ENCODE results near the gene HPCAL1.
"Not testable (repeated sequence)": the region's sequence is repeated elsewhere in the genome, so short reads cannot be mapped to it uniquely, and the experiment has no call there.

The HPCAL1 gene

DNA sequence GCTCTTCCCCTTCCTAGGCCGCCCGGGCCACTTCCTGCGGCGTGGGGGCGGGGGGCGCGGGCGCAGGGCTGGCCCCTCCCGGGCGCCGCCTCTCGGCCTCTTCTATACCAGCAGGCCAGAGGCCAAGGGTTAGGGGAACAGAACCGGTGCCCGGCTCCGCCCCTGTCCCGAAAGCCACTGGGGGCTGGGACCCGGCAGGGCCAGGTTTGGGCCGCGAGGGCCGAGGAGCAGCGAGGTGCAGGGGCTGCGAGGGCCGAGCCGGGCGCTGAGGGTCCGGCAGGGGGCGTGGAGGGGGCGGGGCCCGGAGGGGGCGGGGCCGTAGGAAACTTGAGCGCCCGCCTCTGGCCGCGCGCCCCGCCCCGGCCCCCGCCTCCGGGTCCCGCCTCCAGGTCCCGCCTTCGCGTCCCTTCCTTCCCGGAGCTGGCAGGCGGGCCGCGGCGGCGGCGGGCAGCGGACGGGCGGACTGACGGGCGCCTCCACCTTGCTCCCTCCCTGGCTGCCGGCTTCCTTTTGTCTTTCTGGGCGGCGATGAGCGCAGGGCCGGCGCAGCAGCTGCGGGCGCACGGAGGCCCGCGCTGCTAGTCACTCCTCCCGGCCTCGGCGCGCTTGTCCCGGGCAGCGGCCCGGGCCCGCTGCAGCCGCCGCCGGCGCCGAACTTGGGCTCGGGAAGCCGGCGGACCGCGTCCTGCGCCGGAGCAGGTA is at the start of gene HPCAL1:
HPCAL1 (plus strand) TSS at position 426 of the 702 bp plus-strand sequence. CDS start 116,854 bp downstream, outside the sequence.
- DNase-seq (ENCODE audit: low spot score in 2 of 2): peak; percentile 93 to 95
- Histone ChIP-seq H3K27me3 (ENCODE audit: low read depth) (no peaks in the 10 kb centered on the region), H3K36me3 (replicated peaks) (no peaks in the 10 kb centered on the region), H3K9me3 (no peaks in the 10 kb centered on the region), H3K4me3 (peak within 1 kb of the TSS; percentile 68), H3K4me1 (peaks cover 17% of the 10 kb centered on the region)
- in situ Hi-C loops (cut with MboI; ENCODE audit: low sequenced_read_pairs): no loop called here

- Histone ChIP-seq H3K9me3 (peaks cover 3% of the 10 kb centered on the region; the same call in 1 of the 2 replicates), H3K4me1 (no peaks in the 10 kb centered on the region), H3K27me3 (ENCODE audit: low read depth) (no peaks in the 10 kb centered on the region), H3K4me3 (no peak overlapping the region), H3K36me3 (replicated peaks) (no peaks in the 10 kb centered on the region)
- DNase-seq (ENCODE audit: low spot score in 2 of 2): no peak
- in situ Hi-C loops (cut with MboI; ENCODE audit: low sequenced_read_pairs): no loop called here
Measured at GRCh38 chr2:10253596-10254372, 48.9 kb upstream of the HPCAL1 start.

DNA sequence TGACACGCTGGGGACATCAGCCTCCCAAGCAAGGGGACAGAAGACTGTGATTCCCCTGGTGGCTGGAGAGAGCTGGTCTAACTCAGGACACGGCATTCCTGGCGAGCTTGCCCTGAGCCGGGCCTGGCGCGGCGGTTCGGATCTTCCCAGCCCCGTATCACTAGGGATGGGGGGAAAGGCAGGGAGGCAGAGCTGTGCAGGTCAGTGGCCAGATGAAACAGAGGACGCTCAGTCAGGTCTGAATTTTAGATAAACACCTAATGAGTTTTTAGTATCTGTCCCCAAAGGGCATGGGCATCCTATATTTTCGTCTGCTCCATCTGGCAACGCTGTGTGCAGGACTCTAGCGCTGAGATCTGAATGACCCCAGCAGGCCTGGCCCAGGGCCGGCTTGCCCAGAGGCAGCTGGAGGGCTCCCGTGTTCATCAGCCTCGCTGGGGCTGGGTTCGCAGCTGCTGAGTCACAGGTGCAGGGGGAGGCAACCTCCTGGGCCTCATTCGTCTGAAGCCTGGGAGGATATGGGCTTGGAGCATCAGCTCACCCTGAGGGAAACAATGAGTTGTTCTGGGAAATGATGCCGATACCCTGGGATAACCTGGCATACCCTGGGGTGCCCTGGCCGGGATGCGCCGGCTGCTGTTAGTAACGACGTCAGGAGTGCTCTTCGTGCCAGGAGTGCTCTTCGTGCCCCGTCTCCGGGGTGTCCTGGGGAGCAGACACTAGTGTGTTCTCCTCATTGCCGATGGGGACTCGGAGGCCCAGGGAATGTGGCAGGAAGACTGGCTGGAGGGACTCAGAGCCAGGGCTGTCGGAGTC is 48.1 kb upstream of the HPCAL1 start:
- Histone ChIP-seq H3K9me3 (peaks cover under 1% of the 10 kb centered on the region; the same call in 1 of the 2 replicates), H3K4me3 (no peak overlapping the region), H3K36me3 (replicated peaks) (no peaks in the 10 kb centered on the region), H3K4me1 (no peaks in the 10 kb centered on the region), H3K27me3 (ENCODE audit: low read depth) (no peaks in the 10 kb centered on the region)
- no peak for DNase-seq (ENCODE audit: low spot score in 2 of 2)
- in situ Hi-C loops (cut with MboI; ENCODE audit: low sequenced_read_pairs): no loop called here

GRCh38 chr2:10255189-10256030 is 47.3 kb upstream of the HPCAL1 start:
- no peaks in the 10 kb centered on the region; the same call in 1 of the 2 replicates for H3K4me1 ChIP-seq
- no peaks in the 10 kb centered on the region for H3K27me3 ChIP-seq (ENCODE audit: low read depth)
- no peak for DNase-seq (ENCODE audit: low spot score in 2 of 2)
- no peak overlapping the region for H3K4me3 ChIP-seq
- in situ Hi-C loops (cut with MboI; ENCODE audit: low sequenced_read_pairs): no loop called here
- no peaks in the 10 kb centered on the region for H3K9me3 ChIP-seq
- no peaks in the 10 kb centered on the region for H3K36me3 ChIP-seq (replicated peaks)

DNA sequence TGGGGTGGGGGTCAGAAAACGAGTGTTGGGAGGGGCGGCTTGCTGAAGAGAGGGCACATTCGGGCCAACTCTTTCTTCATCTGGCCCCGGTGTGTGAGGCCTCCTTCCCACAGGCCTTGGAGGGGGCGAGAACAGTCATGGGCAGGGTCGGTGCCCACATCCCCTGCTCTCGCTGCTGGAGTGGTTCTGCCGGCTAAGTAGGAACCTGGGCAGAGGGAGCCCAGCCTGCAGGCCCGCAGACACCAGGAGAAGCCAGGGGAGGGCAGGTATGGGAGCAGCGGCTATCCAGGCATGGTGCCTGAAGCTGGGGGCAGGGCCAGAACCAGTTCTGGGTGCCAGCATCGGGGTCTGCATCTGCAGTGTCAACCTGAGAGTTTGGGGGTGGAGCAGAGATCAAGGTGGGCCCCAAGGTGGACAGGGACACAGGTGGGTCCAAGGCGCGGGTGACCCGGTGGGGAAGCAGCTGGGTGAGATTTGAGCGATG is 46.6 kb upstream of the HPCAL1 start:
- Histone ChIP-seq H3K4me3 (no peak overlapping the region), H3K27me3 (ENCODE audit: low read depth) (no peaks in the 10 kb centered on the region), H3K4me1 (peaks cover 3% of the 10 kb centered on the region), H3K36me3 (replicated peaks) (no peaks in the 10 kb centered on the region), H3K9me3 (no peaks in the 10 kb centered on the region)
- in situ Hi-C loops (cut with MboI; ENCODE audit: low sequenced_read_pairs): no loop called here
- DNase-seq (ENCODE audit: low spot score in 2 of 2): no peak

DNA sequence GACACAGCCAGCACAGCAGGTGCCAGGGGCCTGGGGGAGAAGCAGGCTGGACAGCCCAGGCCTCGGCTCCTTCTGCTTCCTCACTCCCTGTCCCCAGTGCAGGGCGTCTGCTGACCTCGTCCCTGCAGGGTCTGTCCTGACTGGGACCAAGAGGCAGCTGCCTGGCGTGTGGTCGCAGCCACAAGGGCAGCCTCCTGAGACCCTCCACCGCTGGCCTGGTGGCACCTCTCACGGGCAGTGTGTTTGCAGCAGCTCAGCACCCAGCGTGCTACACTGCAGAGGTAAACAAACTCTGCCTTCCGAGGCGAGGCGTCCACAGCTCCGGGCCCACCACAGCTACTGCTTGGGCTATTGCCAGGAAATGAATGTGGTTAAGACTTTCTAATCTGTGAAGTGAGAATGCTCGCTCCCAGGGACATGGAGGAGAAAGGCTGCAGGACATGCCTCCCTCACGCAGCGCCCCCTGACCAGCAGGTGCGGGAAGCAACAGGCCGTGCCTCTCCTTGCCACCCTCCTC is 46.1 kb upstream of the HPCAL1 start:
- H3K36me3 ChIP-seq (replicated peaks): no peaks in the 10 kb centered on the region
- in situ Hi-C loops (cut with MboI; ENCODE audit: low sequenced_read_pairs): no loop called here
- H3K4me1 ChIP-seq: peaks cover 5% of the 10 kb centered on the region
- DNase-seq (ENCODE audit: low spot score in 2 of 2): no peak
- H3K27me3 ChIP-seq (ENCODE audit: low read depth): no peaks in the 10 kb centered on the region
- no peaks in the 10 kb centered on the region for H3K9me3 ChIP-seq
- no peak overlapping the region for H3K4me3 ChIP-seq

- Histone ChIP-seq H3K4me3 (no peak overlapping the region), H3K36me3 (replicated peaks) (no peaks in the 10 kb centered on the region), H3K4me1 (peaks cover 5% of the 10 kb centered on the region), H3K27me3 (ENCODE audit: low read depth) (no peaks in the 10 kb centered on the region), H3K9me3 (no peaks in the 10 kb centered on the region)
- no peak for DNase-seq (ENCODE audit: low spot score in 2 of 2)
- in situ Hi-C loops (cut with MboI; ENCODE audit: low sequenced_read_pairs): no loop called here
Measured at GRCh38 chr2:10257036-10257435, 45.7 kb upstream of the HPCAL1 start.

- no peaks in the 10 kb centered on the region for H3K27me3 ChIP-seq (ENCODE audit: low read depth)
- H3K9me3 ChIP-seq: no peaks in the 10 kb centered on the region
- in situ Hi-C loops (cut with MboI; ENCODE audit: low sequenced_read_pairs): no loop called here
- H3K4me1 ChIP-seq: peaks cover 5% of the 10 kb centered on the region
- H3K36me3 ChIP-seq (replicated peaks): no peaks in the 10 kb centered on the region
- no peak overlapping the region for H3K4me3 ChIP-seq
- DNase-seq (ENCODE audit: low spot score in 2 of 2): no peak
Measured at GRCh38 chr2:10257500-10258147, 45.1 kb upstream of the HPCAL1 start.

DNA sequence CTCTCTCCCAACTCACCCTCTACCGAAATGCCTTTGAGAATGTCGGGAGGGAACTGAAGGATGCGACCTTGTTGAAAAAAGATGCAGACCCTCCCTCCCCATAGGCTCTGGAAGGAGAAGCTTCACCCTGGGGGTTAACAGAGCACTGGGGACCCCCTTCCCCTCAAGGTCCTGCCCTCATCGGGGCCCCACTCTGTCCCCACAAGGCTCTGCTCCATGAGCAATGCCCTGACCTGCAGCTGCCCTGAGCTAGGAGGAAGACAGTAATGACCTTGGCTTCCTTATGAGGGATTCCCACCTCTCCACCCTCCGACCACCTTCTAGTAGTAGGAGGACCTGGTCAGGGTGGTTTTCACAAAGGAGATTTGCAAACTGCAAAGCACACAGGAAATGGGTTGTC is 44.4 kb upstream of the HPCAL1 start:
- in situ Hi-C loops (cut with MboI; ENCODE audit: low sequenced_read_pairs): no loop called here
- Histone ChIP-seq H3K4me1 (peaks cover 5% of the 10 kb centered on the region), H3K9me3 (no peaks in the 10 kb centered on the region), H3K27me3 (ENCODE audit: low read depth) (no peaks in the 10 kb centered on the region), H3K36me3 (replicated peaks) (no peaks in the 10 kb centered on the region), H3K4me3 (no peak overlapping the region)
- no peak for DNase-seq (ENCODE audit: low spot score in 2 of 2)

DNA sequence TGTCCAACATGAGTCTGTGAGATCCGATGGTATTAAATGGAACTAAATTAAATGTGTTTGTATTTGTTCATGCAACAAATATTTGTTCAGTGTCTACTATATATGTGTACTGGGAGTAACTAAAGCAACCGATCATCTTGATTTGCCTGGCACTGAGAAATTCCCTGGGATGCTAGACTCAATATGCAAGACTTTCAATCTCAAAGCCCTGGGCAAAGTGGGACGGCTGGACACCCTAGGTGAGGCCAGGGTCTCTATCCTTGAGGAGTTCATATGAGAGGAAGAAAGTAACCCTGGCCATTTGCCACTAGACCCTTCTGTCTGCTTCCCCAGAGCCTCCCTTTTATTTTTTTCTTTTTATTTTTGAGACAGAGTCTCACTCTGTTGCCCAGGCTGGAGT is 44.0 kb upstream of the HPCAL1 start:
- H3K4me1 ChIP-seq: peaks cover 5% of the 10 kb centered on the region
- no peaks in the 10 kb centered on the region for H3K9me3 ChIP-seq
- no peak for DNase-seq (ENCODE audit: low spot score in 2 of 2)
- no peak overlapping the region for H3K4me3 ChIP-seq
- no peaks in the 10 kb centered on the region for H3K27me3 ChIP-seq (ENCODE audit: low read depth)
- H3K36me3 ChIP-seq (replicated peaks): no peaks in the 10 kb centered on the region
- in situ Hi-C loops (cut with MboI; ENCODE audit: low sequenced_read_pairs): no loop called here

GRCh38 chr2:10260130-10260529 is 42.6 kb upstream of the HPCAL1 start:
- Histone ChIP-seq H3K27me3 (ENCODE audit: low read depth) (no peaks in the 10 kb centered on the region), H3K36me3 (replicated peaks) (no peaks in the 10 kb centered on the region), H3K4me3 (no peak overlapping the region), H3K9me3 (no peaks in the 10 kb centered on the region), H3K4me1 (peaks cover 5% of the 10 kb centered on the region)
- in situ Hi-C loops (cut with MboI; ENCODE audit: low sequenced_read_pairs): no loop called here
- no peak for DNase-seq (ENCODE audit: low spot score in 2 of 2)

DNA sequence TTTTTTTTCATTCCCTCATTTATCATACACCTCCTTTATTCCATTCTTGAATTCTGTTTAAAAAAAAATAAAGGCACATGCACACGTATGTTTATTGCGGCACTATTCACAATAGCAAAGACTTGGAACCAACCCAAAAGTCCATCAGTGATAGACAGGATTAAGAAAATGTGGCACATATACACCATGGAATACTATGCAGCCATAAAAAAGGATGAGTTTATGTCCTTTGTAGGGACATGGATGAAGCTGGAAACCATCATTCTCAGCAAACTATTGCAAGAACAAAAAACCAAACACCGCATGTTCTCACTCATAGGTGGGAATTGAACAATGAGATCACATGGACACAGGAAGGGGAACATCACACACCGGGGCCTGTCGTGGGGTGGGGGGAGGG is 39.2 kb upstream of the HPCAL1 start:
- H3K36me3 ChIP-seq (replicated peaks); H3K9me3 ChIP-seq; H3K4me3 ChIP-seq; DNase-seq (ENCODE audit: low spot score in 2 of 2); H3K27me3 ChIP-seq (ENCODE audit: low read depth); H3K4me1 ChIP-seq; in situ Hi-C loops (cut with MboI; ENCODE audit: low sequenced_read_pairs): not testable (repeated sequence)
